Keratinocyte (primary cell): ENCODE results near the gene NFYC. TPM values are rescaled to one million over a fixed set of nuclear protein-coding genes. Genes with fewer than 3 reads are reported as not detected.

ENCODE experiments used
- DNase-seq: peaks from one replicate; pipeline ENCODE4 v3.0.0-alpha.2; 2011; ENCODE audit warnings: low read depth, missing footprints, low spot score
- FAIRE-seq: peaks from 2 replicates; lab custom pipeline; 2011; peaks lifted over from hg19 to GRCh38; lab: Jason Lieb, UNC
- H2AFZ ChIP-seq: 2 replicates; pipeline ENCODE4 v1.6.0; 2012; ENCODE audit warnings: low read length, control low read depth, inconsistent platforms; ENCODE audit not compliant: control insufficient read depth
- H3K27ac ChIP-seq: 2 replicates; pipeline ENCODE4 v1.5.1; 2011; ENCODE audit warnings: low read length; ENCODE audit not compliant: control insufficient read depth, insufficient read depth
- H3K27me3 ChIP-seq: 3 replicates; pipeline ENCODE4 v1.6.0; 2011; ENCODE audit warnings: low read length; ENCODE audit not compliant: control insufficient read depth, insufficient read depth; ENCODE audit errors: extremely low read depth
- H3K36me3 ChIP-seq, 2 experiments: 2 replicates in 1 of 2; 3 replicates in 1 of 2; pipeline ENCODE4 v1.5.1; 2011; ENCODE audit warnings: low read length in 2 of 2, mild to moderate bottlenecking in 1 of 2; ENCODE audit not compliant: control insufficient read depth in 2 of 2, insufficient read depth in 2 of 2; ENCODE audit errors: extremely low read depth in 1 of 2
- H3K4me1 ChIP-seq: 3 replicates; pipeline ENCODE4 v1.5.1; 2011; ENCODE audit warnings: low read length; ENCODE audit not compliant: control insufficient read depth, insufficient read depth; ENCODE audit errors: extremely low read depth
- H3K4me2 ChIP-seq: 3 replicates; pipeline ENCODE4 v1.6.0; 2011; ENCODE audit warnings: low read depth, low read length; ENCODE audit not compliant: control insufficient read depth, insufficient read depth; ENCODE audit errors: extremely low read depth
- H3K4me3 ChIP-seq, 3 experiments: fragments of 200-600 bp in 1 of 3; sonication (generic) in 1 of 3; 2 replicates in 2 of 3; 3 replicates in 1 of 3; pipeline ENCODE4 v1.5.1; 2011 to 2016; ENCODE audit warnings: low read length in 3 of 3, mild to moderate bottlenecking in 3 of 3, control low read depth in 2 of 3, inconsistent platforms in 1 of 3, low read depth in 1 of 3, mixed read lengths in 1 of 3, mixed run types in 1 of 3, moderate library complexity in 1 of 3; ENCODE audit not compliant: control insufficient read depth in 2 of 3, insufficient read depth in 2 of 3; ENCODE audit errors: extremely low read depth in 1 of 3
- H3K79me2 ChIP-seq: 2 replicates; pipeline ENCODE4 v1.6.0; 2012; ENCODE audit warnings: low read length; ENCODE audit not compliant: control insufficient read depth, insufficient read depth
- H3K9ac ChIP-seq: 3 replicates; pipeline ENCODE4 v1.6.0; 2011; ENCODE audit warnings: low read length; ENCODE audit not compliant: control insufficient read depth, insufficient read depth; ENCODE audit errors: extremely low read depth
- H3K9me1 ChIP-seq: 3 replicates; pipeline ENCODE4 v1.6.0; 2011; ENCODE audit warnings: low read length; ENCODE audit not compliant: control insufficient read depth, insufficient read depth; ENCODE audit errors: extremely low read depth
- H3K9me3 ChIP-seq: 2 replicates; pipeline ENCODE4 v1.5.1; 2012; ENCODE audit warnings: low read depth, low read length; ENCODE audit not compliant: control insufficient read depth
- H4K20me1 ChIP-seq: 3 replicates; pipeline ENCODE4 v1.6.0; 2011; ENCODE audit warnings: low read length; ENCODE audit not compliant: control insufficient read depth, insufficient read depth; ENCODE audit errors: extremely low read depth
- EZH2 ChIP-seq: IDR thresholded peaks from one replicate; pipeline ENCODE4 v1.6.1; 2012; ENCODE audit warnings: inconsistent platforms, mild to moderate bottlenecking, low read length, moderate library complexity
- dilution Hi-C: fragments of 300-500 bp; cut with MboI; formaldehyde crosslinking; loops from one replicate; pipeline ENCODE4 v1.7.0; 2020; ENCODE audit warnings: low sequenced_read_pairs; ENCODE audit not compliant: extremely low pct_ligation_motif_present
- polyA plus RNA-seq, 5 experiments: library from polyadenylated mRNA; depleted of rRNA in 3 of 5; stranded (reverse) in 3 of 5; stranded (forward) in 1 of 5; unstranded in 1 of 5; fragments of >200 nt; gene quantifications; 1 replicate in 1 of 5; 2 replicates in 3 of 5; 3 replicates in 1 of 5; pipeline versions ENCODE4 v1.2.1 to v1.2.3, GENCODE V29; 2011 to 2012; ENCODE audit warnings: missing spikeins in 2 of 5, low read depth in 1 of 5, low replicate concordance in 1 of 5
- small RNA-seq, 3 experiments: library from RNA; depleted of rRNA; stranded (forward); fragments of <200 nt; gene quantifications; one replicate each; pipeline ENCODE3, GENCODE V24; 2012; ENCODE audit warnings: low read depth in 3 of 3, low replicate concordance in 1 of 3; ENCODE audit not compliant: insufficient read length in 3 of 3
- TF ChIP-seq, protein P1 (sequence below), 3 experiments: IDR thresholded peaks in 1 of 3; conservative IDR thresholded peaks in 1 of 3; optimal IDR thresholded peaks in 1 of 3; 2 replicates in 2 of 3; 3 replicates in 1 of 3; pipeline versions ENCODE3 to v1.5.1; 2011; ENCODE audit warnings: low read length in 3 of 3, mild to moderate bottlenecking in 3 of 3, moderate library complexity in 2 of 3, control low read depth in 1 of 3, inconsistent platforms in 1 of 3; ENCODE audit not compliant: insufficient read depth in 2 of 3; ENCODE audit errors: extremely low read depth in 1 of 3

Gene NFYC
- polyA plus RNA-seq, 1 donor (not counting 4 experiments of a cell fraction or from before 2014, with no cell fraction given), result 32.4 TPM

DNA sequence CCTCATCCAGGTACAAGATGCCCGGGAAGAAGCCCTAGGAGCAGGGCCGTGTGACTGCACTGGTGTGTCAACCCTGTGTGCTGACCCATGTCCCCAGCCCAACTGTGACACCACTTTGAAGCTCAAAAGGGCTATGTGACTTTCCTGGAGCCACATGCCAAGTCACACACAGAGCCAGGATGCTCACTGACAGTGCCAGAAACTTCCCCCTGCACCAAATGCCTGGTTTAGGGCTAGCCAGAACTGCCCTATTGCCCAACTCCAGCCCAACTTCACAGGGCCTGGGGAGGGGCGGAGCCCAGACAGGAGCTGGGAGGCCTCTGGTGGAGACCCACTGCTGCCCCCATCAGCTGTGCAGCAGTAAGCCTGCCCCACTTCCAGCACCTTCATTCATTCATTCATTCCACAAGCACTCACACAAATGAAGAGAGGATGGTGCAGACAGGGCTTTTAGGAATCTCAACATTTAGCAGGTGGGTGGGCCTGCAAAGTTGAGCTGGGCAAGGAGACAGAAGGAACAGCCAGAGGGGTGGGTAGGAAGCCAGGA, 128.8 kb downstream of the NFYC start:
- no peak for TF ChIP-seq EZH2
- TF ChIP-seq, protein P1, sequence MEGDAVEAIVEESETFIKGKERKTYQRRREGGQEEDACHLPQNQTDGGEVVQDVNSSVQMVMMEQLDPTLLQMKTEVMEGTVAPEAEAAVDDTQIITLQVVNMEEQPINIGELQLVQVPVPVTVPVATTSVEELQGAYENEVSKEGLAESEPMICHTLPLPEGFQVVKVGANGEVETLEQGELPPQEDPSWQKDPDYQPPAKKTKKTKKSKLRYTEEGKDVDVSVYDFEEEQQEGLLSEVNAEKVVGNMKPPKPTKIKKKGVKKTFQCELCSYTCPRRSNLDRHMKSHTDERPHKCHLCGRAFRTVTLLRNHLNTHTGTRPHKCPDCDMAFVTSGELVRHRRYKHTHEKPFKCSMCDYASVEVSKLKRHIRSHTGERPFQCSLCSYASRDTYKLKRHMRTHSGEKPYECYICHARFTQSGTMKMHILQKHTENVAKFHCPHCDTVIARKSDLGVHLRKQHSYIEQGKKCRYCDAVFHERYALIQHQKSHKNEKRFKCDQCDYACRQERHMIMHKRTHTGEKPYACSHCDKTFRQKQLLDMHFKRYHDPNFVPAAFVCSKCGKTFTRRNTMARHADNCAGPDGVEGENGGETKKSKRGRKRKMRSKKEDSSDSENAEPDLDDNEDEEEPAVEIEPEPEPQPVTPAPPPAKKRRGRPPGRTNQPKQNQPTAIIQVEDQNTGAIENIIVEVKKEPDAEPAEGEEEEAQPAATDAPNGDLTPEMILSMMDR (optimal IDR thresholded peaks at IDR 0.05 in 1 of 3, IDR thresholded peaks at IDR 0.05 in 1 of 3, conservative IDR thresholded peaks at IDR 0.05 in 1 of 3; ENCODE audit: extremely low read depth in 1 of 3, insufficient read depth in 2 of 3, low read length in 3 of 3), result no peak
- Histone ChIP-seq H4K20me1 (no peaks in the 10 kb centered on the region), H3K9ac (no peak overlapping the region), H3K27me3 (peaks cover 25% of the 10 kb centered on the region), H3K9me1 (no peaks in the 10 kb centered on the region), H3K4me3 (no peak overlapping the region), H3K27ac (no peak overlapping the region), H2AFZ (no peak overlapping the region), H3K79me2 (no peaks in the 10 kb centered on the region), H3K9me3 (no peaks in the 10 kb centered on the region), H3K36me3 (no peaks in the 10 kb centered on the region), H3K4me2 (no peak overlapping the region), H3K4me1 (no peaks in the 10 kb centered on the region)
- dilution Hi-C loops, result no loop called here
- DNase-seq (no peak), FAIRE-seq (no peak)

Small RNA genes within 50 kb of the gene (small RNA-seq; reads per million reads assigned to genes)
- gene MIR30C1 (0.27 to 34.7 (median 22.6) reads per million in 3 experiments), gene MIR30E (146 to 6,972 (median 4,078) reads per million in 3 experiments), gene RN7SL326P (0 reads per million in 3 experiments)

Other genes with a start within 250 kb of the NFYC start
- 1.1 to 1.9 TPM (median 1.7 TPM) in 3 replicates for gene ZFP69B, start 241.2 kb upstream of the NFYC start, polyA plus RNA-seq
- gene ZFP69, start 214.4 kb upstream of the NFYC start, polyA plus RNA-seq, result 2.2 to 3.5 TPM (median 2.3 TPM) in 3 replicates
- 8.5 to 9.9 TPM (median 8.6 TPM) in 3 replicates for gene EXO5, start 182.9 kb upstream of the NFYC start, polyA plus RNA-seq
- gene ZNF684, start 160.1 kb upstream of the NFYC start, polyA plus RNA-seq, result 1.7 to 2.8 TPM (median 2.2 TPM) in 3 replicates
- 1.1 to 2.6 TPM (median 1.7 TPM) in 3 replicates for gene RIMS3, start 26.0 kb upstream of the NFYC start, polyA plus RNA-seq
- 0.02 to 0.03 TPM in 2 of 3 replicates, not detected in the other for gene KCNQ4, start 92.1 kb downstream of the NFYC start, polyA plus RNA-seq
- gene CITED4, start 170.7 kb downstream of the NFYC start, polyA plus RNA-seq, result 11.2 to 30.6 TPM (median 13.3 TPM) in 3 replicates